ENCODE data around the gene MGAT4C.

The MGAT4C gene

GRCh38 chr12:85927166-85927565 lies 329.0 kb downstream of the MGAT4C start:
- H3K79me2 ChIP-seq (ENCODE audit: insufficient read depth, low read depth), result no peaks in the 10 kb centered on the region
- H3K27me3 ChIP-seq (ENCODE audit: insufficient read depth, low read depth), result no peaks in the 10 kb centered on the region
- H2AFZ ChIP-seq (ENCODE audit: low read depth), result no peak overlapping the region
- no peak overlapping the region for H3K4me3 ChIP-seq (IDR thresholded peaks at IDR 0.05; ENCODE audit: insufficient read depth, low read depth, low read length)
- TF ChIP-seq, protein P1, sequence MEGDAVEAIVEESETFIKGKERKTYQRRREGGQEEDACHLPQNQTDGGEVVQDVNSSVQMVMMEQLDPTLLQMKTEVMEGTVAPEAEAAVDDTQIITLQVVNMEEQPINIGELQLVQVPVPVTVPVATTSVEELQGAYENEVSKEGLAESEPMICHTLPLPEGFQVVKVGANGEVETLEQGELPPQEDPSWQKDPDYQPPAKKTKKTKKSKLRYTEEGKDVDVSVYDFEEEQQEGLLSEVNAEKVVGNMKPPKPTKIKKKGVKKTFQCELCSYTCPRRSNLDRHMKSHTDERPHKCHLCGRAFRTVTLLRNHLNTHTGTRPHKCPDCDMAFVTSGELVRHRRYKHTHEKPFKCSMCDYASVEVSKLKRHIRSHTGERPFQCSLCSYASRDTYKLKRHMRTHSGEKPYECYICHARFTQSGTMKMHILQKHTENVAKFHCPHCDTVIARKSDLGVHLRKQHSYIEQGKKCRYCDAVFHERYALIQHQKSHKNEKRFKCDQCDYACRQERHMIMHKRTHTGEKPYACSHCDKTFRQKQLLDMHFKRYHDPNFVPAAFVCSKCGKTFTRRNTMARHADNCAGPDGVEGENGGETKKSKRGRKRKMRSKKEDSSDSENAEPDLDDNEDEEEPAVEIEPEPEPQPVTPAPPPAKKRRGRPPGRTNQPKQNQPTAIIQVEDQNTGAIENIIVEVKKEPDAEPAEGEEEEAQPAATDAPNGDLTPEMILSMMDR (conservative IDR thresholded peaks at IDR 0.05; ENCODE audit: low read depth, low read length), result no peak
- H3K36me3 ChIP-seq (ENCODE audit: insufficient read depth), result no peaks in the 10 kb centered on the region
- H3K4me1 ChIP-seq (ENCODE audit: low read depth, poor library complexity, severe bottlenecking), result no peaks in the 10 kb centered on the region
- no peak overlapping the region for H3K9ac ChIP-seq
- H3K4me2 ChIP-seq, result no peak overlapping the region
- H4K20me1 ChIP-seq (ENCODE audit: insufficient read depth), result no peaks in the 10 kb centered on the region
- H3K27ac ChIP-seq, result no peak overlapping the region

- no peaks in the 10 kb centered on the region for H3K36me3 ChIP-seq (ENCODE audit: insufficient read depth)
- no peaks in the 10 kb centered on the region for H3K27me3 ChIP-seq (ENCODE audit: insufficient read depth, low read depth)
- no peak overlapping the region for H3K4me3 ChIP-seq (IDR thresholded peaks at IDR 0.05; ENCODE audit: insufficient read depth, low read depth, low read length)
- H4K20me1 ChIP-seq (ENCODE audit: insufficient read depth), result no peaks in the 10 kb centered on the region
- no peaks in the 10 kb centered on the region for H3K79me2 ChIP-seq (ENCODE audit: insufficient read depth, low read depth)
- no peak overlapping the region for H3K27ac ChIP-seq
- no peak overlapping the region for H2AFZ ChIP-seq (ENCODE audit: low read depth)
- no peak overlapping the region for H3K9ac ChIP-seq
- H3K4me1 ChIP-seq (ENCODE audit: low read depth, poor library complexity, severe bottlenecking), result no peaks in the 10 kb centered on the region
- H3K4me2 ChIP-seq, result no peak overlapping the region
- TF ChIP-seq, protein P1 (conservative IDR thresholded peaks at IDR 0.05; ENCODE audit: low read depth, low read length), result peak; percentile 68
Observed at GRCh38 chr12:85923767-85924331, 332.3 kb downstream of the MGAT4C start.

- H3K79me2 ChIP-seq (ENCODE audit: insufficient read depth, low read depth), result no peaks in the 10 kb centered on the region
- H3K4me3 ChIP-seq (IDR thresholded peaks at IDR 0.05; ENCODE audit: insufficient read depth, low read depth, low read length), result no peak overlapping the region
- H2AFZ ChIP-seq (ENCODE audit: low read depth), result no peak overlapping the region
- H3K4me1 ChIP-seq (ENCODE audit: low read depth, poor library complexity, severe bottlenecking), result no peaks in the 10 kb centered on the region
- no peak overlapping the region; the same call in 1 of the 2 replicates for H3K4me2 ChIP-seq
- no peak overlapping the region for H3K27ac ChIP-seq
- no peak overlapping the region for H3K9ac ChIP-seq
- no peaks in the 10 kb centered on the region for H3K36me3 ChIP-seq (ENCODE audit: insufficient read depth)
- H3K27me3 ChIP-seq (ENCODE audit: insufficient read depth, low read depth), result no peaks in the 10 kb centered on the region
- TF ChIP-seq, protein P1 (conservative IDR thresholded peaks at IDR 0.05; ENCODE audit: low read depth, low read length), result peak; percentile 71
- H4K20me1 ChIP-seq (ENCODE audit: insufficient read depth), result no peaks in the 10 kb centered on the region
Observed at GRCh38 chr12:85920324-85920947, 335.8 kb downstream of the MGAT4C start.
